DND-41 (cell line): ENCODE results near the gene LSP1.

Experiments used
- ATAC-seq: fragments of 200-7000 bp; cut with Tn5 transposase; 3 replicates; pipeline ENCODE4 v1.9.1; 2021; ENCODE audit warnings: low read depth; ENCODE audit not compliant: insufficient read depth
- DNase-seq: peaks from one replicate; pipeline ENCODE4 v3.0.0-alpha.2; 2020
- H2AFZ ChIP-seq: 2 replicates; pipeline ENCODE4 v1.6.0; 2012; ENCODE audit warnings: low read depth, low read length
- H3K27ac ChIP-seq: 2 replicates; pipeline ENCODE4 v1.5.1; 2012; ENCODE audit warnings: low read length, inconsistent platforms
- H3K27me3 ChIP-seq: fragments of 200-600 bp; sonication (generic); 2 replicates; pipeline ENCODE4 v1.6.0; 2012; ENCODE audit warnings: low read length, mild to moderate bottlenecking, inconsistent platforms; ENCODE audit not compliant: insufficient read depth, poor library complexity
- H3K36me3 ChIP-seq: 2 replicates; pipeline ENCODE4 v1.5.1; 2012; ENCODE audit warnings: low read length, inconsistent platforms; ENCODE audit not compliant: insufficient read depth
- H3K4me1 ChIP-seq: 2 replicates; pipeline ENCODE4 v1.5.1; 2012; ENCODE audit warnings: mild to moderate bottlenecking, low read length; ENCODE audit not compliant: insufficient read depth
- H3K4me2 ChIP-seq: 2 replicates; pipeline ENCODE4 v1.6.0; 2012; ENCODE audit warnings: mild to moderate bottlenecking, moderate library complexity, low read length, inconsistent platforms; ENCODE audit not compliant: insufficient read depth
- H3K4me3 ChIP-seq, 2 experiments: fragments of 200-600 bp in 1 of 2; shearing (Covaris generic) in 1 of 2; 2 replicates each; pipeline ENCODE4 v1.5.1; 2012 to 2016; ENCODE audit warnings: inconsistent platforms in 2 of 2, low read length in 2 of 2, mild to moderate bottlenecking in 2 of 2, low read depth in 1 of 2, moderate library complexity in 1 of 2
- H3K79me2 ChIP-seq: 2 replicates; pipeline ENCODE4 v1.6.0; 2012; ENCODE audit warnings: low read length, inconsistent platforms; ENCODE audit not compliant: insufficient read depth
- H3K9ac ChIP-seq: 2 replicates; pipeline ENCODE4 v1.6.0; 2012; ENCODE audit warnings: low read depth, mild to moderate bottlenecking, inconsistent platforms, low read length, moderate library complexity
- H3K9me3 ChIP-seq: 2 replicates; pipeline ENCODE4 v1.5.1; 2012; ENCODE audit warnings: low read length, moderate library complexity, mild to moderate bottlenecking, inconsistent platforms; ENCODE audit not compliant: insufficient read depth, severe bottlenecking
- H4K20me1 ChIP-seq: 2 replicates; pipeline ENCODE4 v1.6.0; 2012; ENCODE audit warnings: low read length; ENCODE audit not compliant: insufficient read depth
- CTCF ChIP-seq: IDR thresholded peaks from 2 replicates; pipeline ENCODE4 v1.5.1; 2012; ENCODE audit warnings: borderline replicate concordance, low read length, moderate library complexity, mild to moderate bottlenecking; ENCODE audit not compliant: poor library complexity, severe bottlenecking; ENCODE audit errors: extremely low read depth
- EZH2 ChIP-seq: IDR thresholded peaks from 3 replicates; pipeline ENCODE4 v1.6.1; 2012; ENCODE audit warnings: borderline replicate concordance, low read depth, mild to moderate bottlenecking, moderate library complexity, low read length, inconsistent platforms; ENCODE audit not compliant: severe bottlenecking

Gene LSP1

DNA sequence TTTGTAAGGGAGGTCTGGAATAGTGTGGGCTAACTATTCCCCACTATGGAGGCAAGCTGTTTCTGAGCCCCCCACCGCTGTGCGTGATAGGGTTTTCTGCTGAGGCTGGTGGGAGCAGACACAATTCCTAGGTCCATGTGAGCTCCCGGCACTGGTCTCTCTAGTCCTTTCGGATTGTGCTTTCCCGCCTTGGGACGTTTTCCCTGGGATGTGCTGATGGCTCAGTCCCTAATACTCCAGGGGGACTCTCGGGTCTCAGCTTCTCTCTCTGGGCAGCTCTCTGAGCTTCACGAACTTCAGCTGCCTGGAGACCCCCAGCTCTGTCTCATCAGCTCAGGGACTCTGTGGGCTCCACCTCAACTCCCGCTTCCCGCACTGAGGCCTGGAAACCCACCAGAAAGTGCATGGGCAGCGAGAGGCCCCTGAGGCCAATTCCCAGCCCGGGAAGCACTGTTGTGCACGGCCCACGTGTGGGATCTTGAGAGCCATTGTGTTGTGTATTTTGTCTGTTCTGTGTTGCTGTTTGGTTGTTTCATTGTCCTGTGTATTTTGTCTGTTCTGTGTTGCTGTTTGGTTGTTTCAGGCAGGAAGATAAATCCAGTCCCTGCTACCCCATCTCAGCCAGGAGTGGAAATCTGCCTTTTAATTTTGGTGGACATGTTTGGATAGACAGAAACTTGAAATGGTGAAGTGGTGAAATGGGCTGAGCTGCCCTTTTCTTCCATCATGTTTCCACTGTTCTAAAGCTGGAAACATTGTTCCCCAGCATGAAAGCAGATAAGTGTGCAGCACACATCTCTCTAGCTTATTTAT is 53.9 kb downstream of the LSP1 start:
- Histone ChIP-seq H3K27ac (no peak overlapping the region), H4K20me1 (no peaks in the 10 kb centered on the region), H3K27me3 (no peaks in the 10 kb centered on the region), H3K4me2 (no peak overlapping the region), H3K79me2 (no peaks in the 10 kb centered on the region), H3K4me3 (no peak overlapping the region), H2AFZ (no peak overlapping the region), H3K9me3 (no peaks in the 10 kb centered on the region), H3K36me3 (no peaks in the 10 kb centered on the region), H3K4me1 (no peaks in the 10 kb centered on the region), H3K9ac (no peak overlapping the region)
- ATAC-seq (no peak), DNase-seq (no peak)
- TF ChIP-seq CTCF (no peak), EZH2 (no peak)

DNA sequence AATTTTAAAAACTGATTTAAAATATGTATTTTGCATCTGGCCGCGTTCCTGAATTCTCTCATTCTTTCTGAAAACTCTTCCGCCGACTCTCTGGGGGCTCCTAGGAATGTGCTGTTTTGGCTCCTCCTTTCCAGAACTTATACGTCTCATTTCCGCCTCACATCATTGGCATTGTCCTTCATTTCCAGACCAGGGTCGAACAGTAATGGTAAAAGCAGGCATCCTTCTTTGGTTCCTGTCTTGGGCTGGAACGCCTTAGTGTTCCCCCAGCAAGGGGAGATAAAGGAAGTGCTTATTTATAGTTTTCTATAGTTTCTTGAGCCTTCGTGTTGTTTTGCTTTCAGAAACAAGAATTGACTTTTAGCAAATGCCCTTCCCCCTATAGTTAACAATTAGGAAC is 55.7 kb downstream of the LSP1 start:
- no peak for DNase-seq
- H3K27me3 ChIP-seq: no peaks in the 10 kb centered on the region
- no peak overlapping the region for H3K4me2 ChIP-seq
- H3K9ac ChIP-seq: no peak overlapping the region
- no peaks in the 10 kb centered on the region for H3K36me3 ChIP-seq
- H3K4me3 ChIP-seq: no peak overlapping the region
- no peak overlapping the region for H3K27ac ChIP-seq
- no peak overlapping the region for H2AFZ ChIP-seq
- ATAC-seq: no peak
- H3K4me1 ChIP-seq: no peaks in the 10 kb centered on the region
- no peak for TF ChIP-seq EZH2
- TF ChIP-seq CTCF: no peak
- H3K9me3 ChIP-seq: no peaks in the 10 kb centered on the region
- no peaks in the 10 kb centered on the region for H4K20me1 ChIP-seq
- H3K79me2 ChIP-seq: no peaks in the 10 kb centered on the region

DNA sequence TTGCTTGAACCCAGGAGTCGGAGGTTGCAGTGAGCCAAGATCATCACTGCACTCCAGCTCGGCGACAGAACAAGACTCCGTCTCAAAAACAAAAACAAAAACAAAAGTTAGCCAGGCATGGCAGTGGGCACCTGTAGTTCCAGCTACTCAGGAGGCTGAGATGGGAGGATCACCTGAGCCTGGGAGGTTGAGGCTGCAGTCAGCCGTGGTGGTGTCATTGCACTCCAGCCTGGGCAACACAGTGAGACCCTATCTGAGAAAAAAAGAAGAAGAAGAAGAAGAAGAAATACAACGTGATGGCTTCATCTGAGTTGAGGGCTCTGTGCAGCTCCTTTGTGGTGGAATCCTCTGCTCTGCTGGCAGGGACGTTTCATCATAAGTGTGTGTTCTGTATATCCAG is 56.6 kb downstream of the LSP1 start:
- H3K4me3 ChIP-seq: no peak overlapping the region
- ATAC-seq (no peak), DNase-seq (no peak)
- no peak overlapping the region for H2AFZ ChIP-seq
- no peaks in the 10 kb centered on the region for H3K36me3 ChIP-seq
- H3K79me2 ChIP-seq: no peaks in the 10 kb centered on the region
- no peak overlapping the region for H3K27ac ChIP-seq
- H3K27me3 ChIP-seq: no peaks in the 10 kb centered on the region
- no peak overlapping the region for H3K4me2 ChIP-seq
- TF ChIP-seq CTCF (no peak), EZH2 (no peak)
- no peaks in the 10 kb centered on the region for H3K9me3 ChIP-seq
- H4K20me1 ChIP-seq: no peaks in the 10 kb centered on the region
- no peaks in the 10 kb centered on the region for H3K4me1 ChIP-seq
- no peak overlapping the region for H3K9ac ChIP-seq
